Ovary (tissue), 3 donors: ENCODE measurements around the gene FSD1L.

Source experiments
- POLR2A ChIP-seq: fragments of 450-650 bp; IDR thresholded peaks from one replicate; pipeline ENCODE4 v1.6.1; 2017; ENCODE audit warnings: antibody characterized with exemption, mild to moderate bottlenecking, moderate library complexity
- TF ChIP-seq, protein P1 (sequence below), 3 donors: fragments of 450-650 bp in 2 of 3; fragments of 200-600 bp in 1 of 3; IDR thresholded peaks; one replicate each; pipeline versions ENCODE4 v1.5.1 to v1.8.0; 2016 to 2022; ENCODE audit warnings: antibody characterized with exemption in 3 of 3, mild to moderate bottlenecking in 1 of 3
- donor health status: DM: no; HTN: no; CAD: no.

DNA sequence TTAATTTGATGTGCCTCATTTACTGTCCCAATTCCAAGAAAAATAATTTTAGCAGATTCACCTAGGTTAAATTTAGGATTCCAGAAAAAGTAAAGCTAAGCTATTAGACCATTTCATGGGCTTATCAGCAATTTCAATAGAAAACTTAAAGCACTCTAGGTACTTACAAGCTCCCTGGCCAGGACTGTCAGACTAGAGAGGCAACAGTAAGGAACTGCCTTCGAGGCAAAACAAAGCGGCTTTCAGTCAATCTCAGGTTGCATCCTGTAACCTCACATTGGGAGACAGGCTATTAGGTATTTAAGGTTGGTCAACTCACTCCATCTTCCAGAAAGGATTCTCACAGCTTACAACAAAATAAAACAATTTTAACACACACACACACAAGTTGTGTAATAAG lies 48.7 kb upstream of the FSD1L start:
- TF ChIP-seq, protein P1, sequence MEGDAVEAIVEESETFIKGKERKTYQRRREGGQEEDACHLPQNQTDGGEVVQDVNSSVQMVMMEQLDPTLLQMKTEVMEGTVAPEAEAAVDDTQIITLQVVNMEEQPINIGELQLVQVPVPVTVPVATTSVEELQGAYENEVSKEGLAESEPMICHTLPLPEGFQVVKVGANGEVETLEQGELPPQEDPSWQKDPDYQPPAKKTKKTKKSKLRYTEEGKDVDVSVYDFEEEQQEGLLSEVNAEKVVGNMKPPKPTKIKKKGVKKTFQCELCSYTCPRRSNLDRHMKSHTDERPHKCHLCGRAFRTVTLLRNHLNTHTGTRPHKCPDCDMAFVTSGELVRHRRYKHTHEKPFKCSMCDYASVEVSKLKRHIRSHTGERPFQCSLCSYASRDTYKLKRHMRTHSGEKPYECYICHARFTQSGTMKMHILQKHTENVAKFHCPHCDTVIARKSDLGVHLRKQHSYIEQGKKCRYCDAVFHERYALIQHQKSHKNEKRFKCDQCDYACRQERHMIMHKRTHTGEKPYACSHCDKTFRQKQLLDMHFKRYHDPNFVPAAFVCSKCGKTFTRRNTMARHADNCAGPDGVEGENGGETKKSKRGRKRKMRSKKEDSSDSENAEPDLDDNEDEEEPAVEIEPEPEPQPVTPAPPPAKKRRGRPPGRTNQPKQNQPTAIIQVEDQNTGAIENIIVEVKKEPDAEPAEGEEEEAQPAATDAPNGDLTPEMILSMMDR (IDR thresholded peaks at IDR 0.05) = no peak
- TF ChIP-seq POLR2A = no peak
